ENCODE data around the gene NDUFB10.

Gene NDUFB10

DNA sequence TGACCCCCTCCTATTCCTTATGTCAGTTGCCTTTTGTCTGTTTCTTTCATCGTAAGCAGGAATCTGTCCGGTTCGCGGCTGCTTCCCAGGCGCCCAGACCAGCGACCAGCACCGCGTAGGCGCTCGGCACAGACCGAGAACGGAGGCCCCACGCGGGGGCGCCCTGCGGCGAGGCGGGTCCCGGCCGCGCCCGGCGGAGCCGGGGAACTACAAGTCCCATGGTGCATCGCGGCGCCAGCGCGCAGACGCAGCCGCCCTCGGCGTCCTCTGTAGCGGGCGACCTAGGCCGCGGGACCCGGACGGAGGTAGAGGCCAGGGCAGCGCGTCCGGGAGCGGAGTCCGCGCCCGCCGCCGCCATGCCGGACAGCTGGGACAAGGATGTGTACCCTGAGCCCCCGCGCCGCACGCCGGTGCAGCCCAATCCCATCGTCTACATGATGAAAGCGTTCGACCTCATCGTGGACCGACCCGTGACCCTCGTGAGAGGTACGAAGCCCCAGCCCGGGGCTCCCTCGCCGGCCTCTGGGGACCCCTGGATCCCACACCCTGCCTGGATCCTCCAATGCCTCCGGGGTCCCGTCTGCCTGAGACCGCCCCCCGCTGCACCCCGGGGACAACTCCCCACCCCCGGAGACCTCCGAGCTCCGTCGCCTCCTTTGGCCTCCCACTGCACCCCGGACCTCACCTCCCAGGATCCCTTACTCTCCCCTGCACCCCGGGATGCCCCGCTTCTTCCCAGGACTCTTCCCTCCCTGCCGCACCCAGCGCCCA lies at the start of gene NDUFB10:
TSS of gene NDUFB10 (plus strand) at position 270 of the 771 bp plus-strand sequence. CDS start at position 357, 87 bp downstream.
- peak; percentile 89 for DNase-seq (ENCODE audit: low read depth)
- TF ChIP-seq, protein P1, sequence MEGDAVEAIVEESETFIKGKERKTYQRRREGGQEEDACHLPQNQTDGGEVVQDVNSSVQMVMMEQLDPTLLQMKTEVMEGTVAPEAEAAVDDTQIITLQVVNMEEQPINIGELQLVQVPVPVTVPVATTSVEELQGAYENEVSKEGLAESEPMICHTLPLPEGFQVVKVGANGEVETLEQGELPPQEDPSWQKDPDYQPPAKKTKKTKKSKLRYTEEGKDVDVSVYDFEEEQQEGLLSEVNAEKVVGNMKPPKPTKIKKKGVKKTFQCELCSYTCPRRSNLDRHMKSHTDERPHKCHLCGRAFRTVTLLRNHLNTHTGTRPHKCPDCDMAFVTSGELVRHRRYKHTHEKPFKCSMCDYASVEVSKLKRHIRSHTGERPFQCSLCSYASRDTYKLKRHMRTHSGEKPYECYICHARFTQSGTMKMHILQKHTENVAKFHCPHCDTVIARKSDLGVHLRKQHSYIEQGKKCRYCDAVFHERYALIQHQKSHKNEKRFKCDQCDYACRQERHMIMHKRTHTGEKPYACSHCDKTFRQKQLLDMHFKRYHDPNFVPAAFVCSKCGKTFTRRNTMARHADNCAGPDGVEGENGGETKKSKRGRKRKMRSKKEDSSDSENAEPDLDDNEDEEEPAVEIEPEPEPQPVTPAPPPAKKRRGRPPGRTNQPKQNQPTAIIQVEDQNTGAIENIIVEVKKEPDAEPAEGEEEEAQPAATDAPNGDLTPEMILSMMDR (IDR thresholded peaks at IDR 0.05; ENCODE audit: insufficient read depth, low read depth, low read length, missing control alignments) = peak; percentile 22
- H3K4me3 ChIP-seq (ENCODE audit: low read length) = peak within 1 kb of the TSS; percentile 84

DNA sequence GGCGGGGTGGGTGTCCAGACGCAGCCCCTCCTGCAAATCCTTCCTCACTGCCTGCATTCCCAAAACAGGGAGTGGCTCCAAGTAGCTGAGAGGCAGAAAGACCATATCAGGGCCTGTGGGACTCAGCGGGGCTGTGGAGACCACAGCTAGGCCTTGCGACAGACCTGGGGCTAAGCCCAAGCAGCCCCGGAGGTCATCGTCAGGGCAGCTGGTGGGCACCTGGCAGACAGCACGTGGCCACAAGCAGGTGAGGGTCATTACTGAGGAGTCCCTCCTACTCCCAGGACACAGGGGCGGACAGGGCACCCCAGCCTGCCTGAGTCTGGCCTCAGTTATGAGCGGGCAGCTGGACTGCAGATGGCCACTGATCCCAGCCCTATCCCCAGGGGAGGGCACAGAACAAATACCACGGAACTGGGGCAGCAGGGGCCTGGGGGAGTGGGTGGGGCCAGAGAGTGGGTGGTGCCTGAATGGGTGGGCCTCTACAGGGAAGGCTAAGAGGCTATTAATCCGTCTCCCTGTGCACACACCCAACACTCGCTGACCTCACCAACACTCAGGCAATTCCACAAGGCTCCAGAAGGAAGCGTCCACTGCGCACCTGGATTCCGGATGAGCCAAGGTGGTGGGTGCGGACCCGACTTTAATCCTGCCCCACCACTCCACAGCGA lies 49.6 kb upstream of the NDUFB10 start:
- H3K4me3 ChIP-seq (ENCODE audit: low read length) = no peak overlapping the region
- no peak for DNase-seq (ENCODE audit: low read depth)
- TF ChIP-seq, protein P1 (IDR thresholded peaks at IDR 0.05; ENCODE audit: insufficient read depth, low read depth, low read length, missing control alignments) = no peak

DNA sequence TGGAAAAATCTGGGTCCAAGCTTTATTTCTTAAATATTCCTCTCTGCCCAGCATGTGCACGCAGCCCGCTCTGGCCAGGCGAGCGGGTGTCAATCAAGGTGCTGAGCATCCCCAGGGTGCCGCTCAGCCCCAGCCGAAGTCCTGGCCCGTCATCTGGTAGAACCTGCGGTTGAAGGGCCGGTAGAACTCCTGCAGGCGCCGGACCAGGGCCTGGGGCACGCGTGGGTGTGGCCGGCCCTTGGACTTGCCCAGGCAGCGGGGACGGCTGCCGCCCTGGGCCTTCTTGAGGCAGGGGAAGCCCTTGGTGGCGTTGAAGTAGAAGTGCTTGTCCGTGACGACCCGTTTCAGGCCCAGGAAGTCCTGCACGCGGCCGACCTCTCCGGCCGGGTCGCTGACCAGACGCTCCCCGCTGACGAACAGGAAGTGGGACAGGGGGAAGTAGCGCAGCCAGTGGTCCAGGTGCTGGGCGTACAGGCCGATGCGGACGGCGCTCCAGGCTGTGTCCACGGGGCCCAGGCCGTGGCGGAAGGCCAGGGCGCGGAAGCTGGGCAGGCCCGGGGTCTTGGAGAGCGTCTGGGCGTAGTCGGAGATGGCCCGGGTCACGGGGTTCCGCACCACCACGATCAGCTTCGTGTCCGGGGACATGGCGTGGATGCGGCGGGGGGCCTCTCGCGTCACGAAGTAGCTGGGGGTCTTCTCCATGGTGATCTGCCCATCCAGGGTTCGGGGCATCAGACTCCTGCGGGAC lies 47.7 kb upstream of the NDUFB10 start:
- TF ChIP-seq, protein P1 (IDR thresholded peaks at IDR 0.05; ENCODE audit: insufficient read depth, low read depth, low read length, missing control alignments) = no peak
- no peak for DNase-seq (ENCODE audit: low read depth)
- H3K4me3 ChIP-seq (ENCODE audit: low read length) = no peak overlapping the region

DNA sequence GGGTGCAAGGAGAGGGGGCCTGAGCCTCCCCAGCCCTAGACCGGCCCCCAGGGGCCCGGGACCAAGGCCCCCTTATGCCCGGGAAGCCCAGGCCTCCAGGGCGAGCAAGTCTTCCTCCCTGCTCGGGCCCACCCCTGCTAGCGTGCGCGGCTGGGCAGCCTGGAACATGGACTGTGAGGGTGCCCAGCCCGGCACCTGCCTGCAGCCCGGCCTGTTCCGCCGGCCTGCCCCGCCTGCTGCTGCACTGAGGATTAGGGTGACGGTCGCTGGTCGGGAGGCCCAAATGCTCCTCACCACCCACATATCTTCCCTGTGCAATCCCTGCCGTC lies 47.2 kb upstream of the NDUFB10 start:
- DNase-seq (ENCODE audit: low read depth) = no peak
- TF ChIP-seq, protein P1 (IDR thresholded peaks at IDR 0.05; ENCODE audit: insufficient read depth, low read depth, low read length, missing control alignments) = no peak
- no peak overlapping the region for H3K4me3 ChIP-seq (ENCODE audit: low read length)

DNA sequence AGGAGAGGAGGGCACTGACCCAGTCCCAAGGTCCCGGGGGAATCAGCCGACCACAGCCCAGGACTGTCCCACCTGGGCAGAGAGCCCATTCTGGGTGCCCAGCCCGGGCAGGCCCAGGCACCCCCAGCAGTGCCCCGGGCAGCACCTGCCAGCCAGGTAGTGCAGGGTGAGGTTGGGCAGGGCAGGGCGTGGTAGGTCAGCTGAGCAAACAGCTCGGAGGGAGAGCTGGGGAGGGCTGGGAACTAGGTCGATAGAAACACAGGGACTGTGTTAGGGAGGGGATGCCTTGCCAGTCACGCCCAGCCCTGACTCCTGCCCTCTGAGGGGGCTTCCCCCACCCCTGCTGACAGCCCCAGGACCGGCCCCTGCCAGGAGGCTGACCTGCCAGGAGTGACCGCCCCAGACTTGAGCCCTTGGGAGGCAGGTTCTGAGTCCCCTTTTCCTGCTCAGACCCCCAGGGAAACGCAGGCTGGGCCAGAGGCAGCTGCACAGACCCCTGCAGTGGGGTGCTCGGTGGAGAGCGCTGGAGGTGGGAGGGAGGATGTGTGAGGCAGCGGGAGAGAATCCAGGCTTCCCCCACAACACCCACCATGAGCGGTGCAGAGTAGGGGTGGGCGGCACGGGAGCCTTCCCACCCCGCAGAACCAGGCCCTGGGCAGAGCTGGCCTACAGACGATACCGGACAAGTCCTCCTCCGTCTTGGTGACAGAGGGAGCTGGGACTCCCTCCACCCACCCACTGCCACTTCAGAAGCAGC lies 45.8 kb upstream of the NDUFB10 start:
- DNase-seq (ENCODE audit: low read depth) = peak; percentile 66
- TF ChIP-seq, protein P1 (IDR thresholded peaks at IDR 0.05; ENCODE audit: insufficient read depth, low read depth, low read length, missing control alignments) = no peak
- no peak overlapping the region for H3K4me3 ChIP-seq (ENCODE audit: low read length)

DNA sequence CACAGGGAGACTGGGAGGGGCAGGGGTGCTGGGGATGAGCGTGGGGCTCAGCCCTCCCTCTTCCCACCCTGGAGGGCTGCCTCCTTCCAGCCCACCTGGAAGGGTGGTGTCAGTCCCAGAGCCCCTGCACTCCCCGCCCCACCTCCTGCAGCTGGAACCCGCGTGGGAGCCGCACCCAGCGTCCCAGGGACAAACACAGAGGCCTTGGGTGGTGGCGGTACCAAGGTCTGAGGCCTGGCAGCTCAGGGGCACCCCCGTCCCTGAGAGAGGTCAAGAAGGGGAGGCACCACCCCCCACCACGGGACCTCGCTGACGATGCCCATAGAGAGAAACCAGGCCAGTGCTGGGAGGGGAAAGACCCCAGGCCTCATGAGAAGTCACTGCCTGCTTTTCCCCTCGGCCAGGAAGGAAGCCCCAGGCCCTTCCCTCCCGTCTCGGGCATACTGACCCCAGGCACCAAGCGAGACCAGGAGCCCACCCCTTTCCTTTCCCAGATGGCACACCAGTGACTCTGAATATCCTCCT lies 45.2 kb upstream of the NDUFB10 start:
- H3K4me3 ChIP-seq (ENCODE audit: low read length) = no peak overlapping the region
- no peak for DNase-seq (ENCODE audit: low read depth)
- TF ChIP-seq, protein P1 (IDR thresholded peaks at IDR 0.05; ENCODE audit: insufficient read depth, low read depth, low read length, missing control alignments) = no peak
